NCI-H1436 treated with DMSO at 0.1 percent for 48 hours (cell line): ENCODE results near the gene OSGEP.

Source experiments
- DNase-seq: peaks from one replicate; lab custom pipeline; 2025; lab: John Stamatoyannopoulos, UW

OSGEP gene

DNA sequence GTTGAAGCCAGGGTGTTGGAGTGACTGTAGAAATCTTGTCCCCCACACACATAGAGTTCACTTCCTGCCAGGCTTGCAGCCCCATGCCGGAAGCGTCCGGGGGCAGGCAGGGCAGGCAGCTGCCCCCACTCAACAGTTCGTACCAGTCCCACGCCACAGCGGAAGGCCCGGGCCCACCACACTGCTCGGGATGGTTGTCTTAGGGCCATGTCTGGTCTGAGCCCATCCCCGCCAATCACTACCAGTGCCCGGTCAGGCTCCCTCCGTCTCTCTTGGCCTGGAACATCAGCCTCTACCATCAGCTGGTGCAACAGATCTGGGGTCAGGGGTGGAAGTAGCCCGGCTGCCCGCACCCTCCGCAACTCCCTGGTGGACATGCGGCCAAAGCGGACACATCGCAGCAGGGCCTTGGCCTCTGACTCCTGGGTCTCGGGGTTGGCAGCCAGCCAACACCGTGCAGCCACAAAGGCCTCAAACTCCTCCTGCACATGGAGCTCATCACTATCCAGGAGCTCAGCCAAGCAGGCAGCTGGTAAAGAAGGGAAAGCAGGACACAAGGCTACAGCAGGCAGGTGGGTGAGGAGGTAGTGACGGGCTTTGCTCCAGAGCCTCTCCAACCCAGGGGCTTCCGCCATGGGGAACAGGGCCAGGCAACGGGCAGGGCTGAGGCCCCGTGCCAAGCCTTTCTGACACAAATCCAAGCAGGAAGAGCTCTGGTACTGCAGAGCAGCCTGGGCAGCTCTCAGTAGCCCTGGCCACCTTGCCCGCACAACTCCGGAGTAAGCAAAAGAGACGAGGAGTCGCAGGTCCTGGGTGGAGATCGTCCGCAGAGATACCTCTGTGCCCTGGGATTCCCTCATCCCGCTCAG, 24.6 kb downstream of the OSGEP start:
- DNase-seq, result no peak

DNA sequence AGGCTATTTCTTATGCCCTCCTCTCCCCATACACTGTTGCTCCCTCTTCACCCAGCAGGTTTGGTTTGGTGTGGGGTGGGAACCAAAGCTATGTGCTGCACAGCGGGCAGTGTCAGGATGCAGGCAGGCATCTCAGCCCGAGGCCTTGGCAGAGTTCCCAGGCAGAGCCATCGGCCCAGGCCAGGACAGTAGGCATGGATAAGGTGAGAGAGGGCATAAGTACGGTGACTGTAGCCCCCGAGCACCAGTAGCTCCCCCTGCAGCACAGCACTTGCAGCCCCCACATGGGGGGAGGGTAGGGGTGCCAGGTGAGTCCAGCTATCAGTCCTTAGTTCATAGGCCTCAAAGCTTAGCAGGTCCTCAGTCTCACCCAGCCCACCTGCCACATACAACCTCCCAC, 25.8 kb downstream of the OSGEP start:
- no peak for DNase-seq

DNA sequence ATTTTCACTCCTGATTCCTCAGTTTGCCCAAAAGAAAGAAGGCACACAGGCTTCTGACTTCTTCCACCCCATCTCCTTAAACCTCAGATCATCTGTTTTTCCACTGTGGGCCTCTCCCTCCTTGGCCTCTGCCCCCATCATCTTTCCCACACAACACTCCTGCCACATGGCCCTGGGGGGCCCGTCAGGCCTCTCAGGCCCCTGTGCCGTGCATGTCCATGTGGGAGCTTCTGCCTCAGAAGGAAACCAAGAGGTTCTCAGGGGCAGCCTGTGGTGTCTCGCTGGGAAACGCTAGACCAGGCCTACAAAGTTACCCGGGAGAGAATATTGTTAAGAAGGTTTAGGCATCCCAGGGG, 26.6 kb downstream of the OSGEP start:
- no peak for DNase-seq

DNA sequence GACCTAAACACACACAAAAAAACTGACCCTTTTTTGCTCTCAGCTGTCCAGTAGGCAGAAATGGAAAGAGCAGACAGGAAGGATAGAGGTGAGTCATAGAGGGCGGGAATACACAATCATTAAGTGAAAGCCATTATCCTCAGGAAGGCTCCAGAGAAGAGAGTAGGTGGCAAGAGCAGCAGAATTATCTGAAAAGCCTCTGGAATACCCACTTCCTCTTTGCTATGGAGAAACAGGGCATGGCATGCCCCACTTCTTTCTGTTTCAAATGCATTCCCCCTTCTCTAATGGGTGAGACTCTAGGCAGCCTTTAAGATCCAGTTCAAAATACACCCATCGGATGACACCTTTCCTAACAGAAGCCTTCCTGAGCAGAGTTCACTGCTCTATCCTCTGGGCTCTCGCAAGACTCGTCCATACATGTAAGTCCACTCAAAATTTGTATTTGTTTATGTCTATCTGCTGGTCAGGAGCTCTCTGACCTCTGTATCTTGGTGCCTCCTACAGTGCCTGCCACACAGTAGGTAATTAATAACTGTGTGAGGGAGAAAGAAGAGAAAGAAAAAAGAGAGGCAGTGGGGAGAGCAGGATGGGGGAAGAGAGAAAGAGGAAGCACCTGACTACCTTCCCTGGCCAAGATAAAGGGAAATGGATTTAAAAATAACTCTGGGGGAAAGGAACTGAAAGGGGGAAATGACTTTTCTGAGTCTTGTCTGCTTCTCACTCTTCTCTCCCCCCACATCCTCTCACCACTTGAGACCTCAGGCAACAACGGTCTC, 27.2 kb downstream of the OSGEP start:
- no peak for DNase-seq

DNA sequence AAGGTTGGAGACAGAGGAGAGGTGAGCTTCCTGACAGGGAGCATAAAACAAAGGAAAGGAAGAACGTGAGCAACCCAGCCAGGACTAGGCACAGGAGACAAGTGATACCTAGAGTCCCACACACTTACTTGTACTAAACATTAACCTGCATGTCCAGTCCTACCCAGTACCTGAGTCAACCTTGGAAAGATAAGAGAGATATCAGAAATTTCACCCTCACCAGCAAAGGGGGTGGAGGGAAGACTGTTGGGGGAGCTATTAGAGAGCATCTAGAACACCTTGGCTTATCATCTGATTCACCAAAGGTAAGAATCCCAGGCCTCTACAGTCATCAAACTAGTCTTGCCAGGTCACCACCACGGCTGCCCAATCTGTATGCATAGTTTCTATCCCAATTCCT, 29.8 kb downstream of the OSGEP start:
- DNase-seq, result no peak

DNA sequence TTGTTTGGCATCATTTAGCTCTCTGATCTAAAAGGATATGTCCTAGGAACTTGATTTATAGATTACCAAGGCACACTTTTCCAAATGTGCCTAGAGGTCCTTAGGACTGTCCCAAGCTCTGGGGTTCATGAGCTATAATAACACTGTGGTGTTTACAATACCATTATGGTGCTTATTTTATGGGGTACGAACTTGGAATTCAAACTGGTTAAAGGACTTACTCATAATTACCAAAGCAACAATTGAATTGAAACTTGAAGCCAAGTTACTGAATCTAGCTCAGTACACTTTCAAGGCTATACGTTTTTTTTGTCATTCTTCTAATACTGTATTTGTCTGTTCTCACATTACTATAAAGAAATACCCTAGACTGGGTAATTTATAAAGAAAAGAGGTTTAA, 31.7 kb downstream of the OSGEP start:
- DNase-seq, result no peak

DNA sequence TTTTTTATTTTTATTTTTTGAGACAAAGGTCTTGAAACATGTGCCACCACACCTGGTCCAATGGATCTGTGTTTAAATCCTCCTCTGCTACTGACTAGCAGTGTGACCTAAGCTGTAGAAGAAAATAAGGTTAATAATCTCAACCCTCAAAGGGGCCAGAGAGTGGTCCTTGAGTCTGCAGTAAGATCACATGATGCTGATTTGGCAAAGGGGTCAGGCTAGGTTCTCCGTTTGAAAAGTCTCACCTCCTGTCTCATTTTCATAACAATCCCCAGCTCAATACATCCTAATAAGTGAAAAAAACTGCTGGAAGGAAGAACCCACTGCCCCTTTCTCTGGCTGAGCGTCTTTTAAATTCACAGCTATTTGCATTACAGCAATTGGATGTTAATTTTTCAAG, 33.3 kb downstream of the OSGEP start:
- DNase-seq, result no peak

DNA sequence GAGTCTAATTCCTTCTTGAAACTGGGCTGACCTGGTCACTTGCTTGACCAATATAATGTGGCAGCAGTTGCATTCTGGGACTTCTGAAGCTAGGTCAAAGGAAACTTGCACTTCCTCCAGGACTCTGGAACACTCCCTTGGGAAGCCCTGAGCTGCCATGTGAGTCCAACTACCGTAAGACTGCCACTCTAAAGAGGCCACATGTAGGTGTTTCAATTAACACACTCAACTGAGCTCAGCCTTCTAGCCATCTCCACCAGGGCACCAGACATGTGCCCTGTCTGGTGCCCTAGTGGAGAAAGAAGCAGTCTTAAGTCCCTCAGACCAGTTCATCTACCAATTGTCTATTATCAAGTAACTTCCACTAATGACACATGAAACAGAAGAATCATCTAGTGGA, 35.2 kb downstream of the OSGEP start:
- DNase-seq, result no peak

DNA sequence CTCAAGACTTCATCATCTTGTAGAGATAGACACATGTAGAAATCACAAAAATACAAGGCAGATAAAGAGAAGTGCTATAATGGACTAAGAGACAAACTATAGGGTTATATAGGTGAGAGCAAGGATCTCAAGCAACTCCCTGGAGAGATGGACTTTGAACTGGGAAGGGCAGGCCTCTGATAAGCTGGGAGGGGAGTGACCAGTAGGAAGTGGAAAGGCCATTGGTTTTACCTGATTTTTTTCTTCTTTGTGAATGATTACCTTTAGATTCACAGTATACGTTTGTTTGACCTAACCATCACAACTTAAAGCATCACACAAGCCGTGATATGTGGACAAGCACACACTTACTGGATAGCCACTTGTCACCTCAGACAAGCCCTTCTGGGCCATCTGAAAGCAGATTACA, 36.1 kb downstream of the OSGEP start:
- DNase-seq, result no peak

DNA sequence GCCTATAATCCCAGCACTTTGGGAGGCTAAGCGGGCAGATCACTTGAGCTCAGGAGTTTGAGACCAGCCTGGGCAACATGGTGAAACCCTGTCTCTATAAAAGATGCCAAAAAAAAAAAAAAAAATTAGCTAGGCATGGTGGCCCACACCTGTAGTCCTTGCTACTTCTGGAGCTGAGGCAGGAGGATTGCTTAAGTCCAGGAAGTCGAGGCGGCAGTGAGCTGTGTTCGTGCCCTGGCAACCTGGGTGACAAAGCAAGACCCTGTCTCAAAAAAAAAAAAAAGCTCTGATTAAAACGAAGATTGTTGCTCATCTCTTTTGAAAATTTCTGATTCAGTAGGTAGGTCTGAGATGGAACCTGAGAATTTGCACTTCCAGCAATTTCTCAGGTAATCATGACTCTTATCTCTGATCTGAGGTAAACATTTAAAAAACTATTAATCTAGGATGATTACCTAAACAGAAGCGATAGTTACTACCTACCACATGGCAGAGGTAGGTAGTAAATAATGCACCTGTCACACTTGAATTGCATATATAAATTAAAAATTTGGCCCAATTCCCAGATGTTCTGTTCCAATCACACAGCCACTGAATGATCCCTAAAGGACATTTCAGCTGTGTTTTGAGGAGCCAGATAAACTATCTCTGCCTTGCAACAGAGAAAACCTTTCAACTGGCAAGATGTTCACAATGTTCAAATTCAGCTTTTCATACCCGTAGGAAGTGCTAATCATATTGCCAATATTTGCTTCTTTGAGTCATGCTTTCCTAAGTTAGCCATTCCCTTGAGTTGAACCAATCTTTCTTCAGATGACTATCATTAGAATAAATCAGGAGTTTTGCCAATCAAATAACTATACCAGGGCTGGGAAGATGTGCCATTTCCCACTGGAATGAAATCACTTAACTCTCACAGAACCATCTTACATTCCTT, 37.1 kb downstream of the OSGEP start:
- DNase-seq, result peak; percentile 73

DNA sequence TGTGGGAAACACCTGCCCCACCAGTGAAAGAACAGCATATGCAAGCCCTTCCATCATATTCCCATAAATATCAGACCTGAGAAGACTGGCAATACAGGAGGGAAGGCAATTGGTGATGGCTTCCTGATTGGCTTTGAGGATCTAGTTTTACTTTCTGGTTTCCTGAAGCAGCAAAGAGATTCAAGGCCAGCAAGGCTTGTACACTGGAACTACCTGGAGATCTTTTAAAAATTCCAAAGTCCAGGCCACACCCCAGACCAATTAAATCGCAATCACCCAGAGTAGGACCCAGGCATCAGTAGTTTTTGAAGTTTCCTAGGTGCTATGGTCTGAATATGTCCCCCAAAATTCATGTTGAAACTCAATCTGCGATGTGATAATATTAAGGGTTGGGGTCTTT, 38.4 kb downstream of the OSGEP start:
- DNase-seq, result no peak

DNA sequence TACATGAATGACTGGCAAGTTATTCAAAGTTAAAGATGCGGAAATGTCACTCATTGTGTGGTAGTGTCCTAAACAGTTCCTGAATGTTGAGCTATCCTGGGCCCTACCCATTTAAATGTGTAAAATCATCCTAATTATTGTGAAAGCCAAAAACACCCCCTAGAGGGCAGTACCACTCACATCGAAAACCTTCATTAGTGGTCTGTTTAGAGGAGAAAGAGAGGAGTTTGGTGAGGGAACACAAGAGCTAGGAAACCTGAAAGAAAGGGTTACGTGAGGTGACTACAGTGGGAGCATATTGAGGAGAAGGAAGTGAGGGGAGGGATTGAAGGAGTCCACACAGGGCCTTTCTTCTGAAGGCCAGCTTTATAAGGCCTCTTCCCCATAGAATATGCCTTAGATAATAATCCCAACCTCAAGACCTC, 38.8 kb downstream of the OSGEP start:
- DNase-seq, result no peak

DNA sequence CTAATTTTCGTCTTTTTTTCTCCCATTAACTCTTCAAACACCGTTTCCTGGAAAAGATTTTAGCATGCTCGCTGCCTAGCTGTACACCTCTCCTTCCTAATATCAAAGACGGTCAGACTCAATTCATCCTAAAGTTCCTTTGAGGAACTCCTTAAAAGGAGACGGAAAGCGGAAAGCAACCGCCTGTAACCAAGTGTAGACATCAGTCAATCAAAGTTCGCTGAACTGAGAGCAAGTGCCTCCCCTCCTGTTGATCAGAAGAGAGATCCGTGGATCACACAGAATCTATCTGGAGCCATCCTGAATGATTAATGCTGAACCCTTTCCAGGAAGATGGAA, 40.9 kb downstream of the OSGEP start:
- no peak for DNase-seq

DNA sequence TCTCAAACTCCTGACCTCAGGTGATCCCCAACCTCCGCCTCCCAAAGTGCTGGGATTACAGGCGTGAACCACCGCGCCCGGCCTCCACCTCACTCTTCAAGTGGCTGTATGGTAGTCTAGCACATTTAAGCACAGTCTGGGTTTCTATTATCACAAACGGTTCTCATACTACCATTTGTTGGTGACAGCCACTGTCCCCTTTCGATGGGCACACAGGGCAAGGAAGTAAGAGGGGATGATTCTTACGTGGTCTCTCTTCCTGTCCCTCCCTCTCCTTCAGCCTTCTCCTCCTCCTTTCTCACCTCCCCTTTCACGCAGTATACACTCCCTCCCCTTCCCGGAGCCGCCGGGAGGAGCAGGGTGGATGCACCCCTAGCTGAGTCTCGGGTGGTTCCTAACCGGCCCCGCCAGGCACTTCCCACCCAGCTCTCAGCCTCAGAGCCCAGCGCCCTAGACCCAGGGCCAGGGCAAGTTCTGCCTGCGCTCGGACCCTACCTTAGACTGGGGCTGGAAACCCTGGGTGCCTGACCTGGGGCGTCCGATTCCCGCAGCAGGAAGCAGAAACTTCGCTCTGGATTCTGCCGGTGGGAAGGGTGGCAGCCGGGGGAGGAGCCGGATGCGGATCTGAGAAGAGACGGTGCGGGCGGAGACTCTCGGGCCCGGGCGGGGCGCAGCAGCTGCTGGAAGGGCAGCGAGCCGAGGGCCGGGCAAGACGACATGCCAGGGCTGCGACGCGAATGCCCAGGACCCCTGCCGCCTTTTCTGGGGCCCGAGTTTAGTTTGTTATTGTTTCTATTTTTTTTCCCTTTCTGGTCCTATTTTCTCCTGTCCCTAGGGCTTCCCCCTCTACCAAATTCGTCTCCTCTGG, 41.5 kb downstream of the OSGEP start, which contains the start of gene TEP1:
TEP1 (minus strand) TSS at position 626 of the 868 bp plus-strand sequence. CDS start 5,062 bp downstream, outside the sequence.
- peak; percentile 47 for DNase-seq

DNA sequence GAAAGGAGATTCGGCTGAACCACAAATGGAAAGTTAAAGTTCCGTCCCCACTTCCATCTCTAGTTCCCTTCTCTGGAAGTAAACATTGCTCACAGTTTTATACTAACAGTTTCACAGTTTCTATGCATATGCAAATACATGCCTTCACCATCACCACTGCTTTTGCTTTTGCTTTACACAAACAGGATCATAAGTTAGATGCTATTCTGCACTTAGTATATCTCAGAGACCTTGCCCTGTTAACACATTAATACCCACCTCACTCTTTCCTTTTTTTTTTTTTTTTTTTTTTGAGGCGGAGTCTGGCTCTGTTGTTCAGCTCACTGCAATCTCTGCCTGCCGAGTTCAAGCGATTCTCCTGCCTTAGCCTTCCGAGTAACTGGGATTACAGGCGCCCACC, 42.2 kb downstream of the OSGEP start:
- DNase-seq, result no peak

DNA sequence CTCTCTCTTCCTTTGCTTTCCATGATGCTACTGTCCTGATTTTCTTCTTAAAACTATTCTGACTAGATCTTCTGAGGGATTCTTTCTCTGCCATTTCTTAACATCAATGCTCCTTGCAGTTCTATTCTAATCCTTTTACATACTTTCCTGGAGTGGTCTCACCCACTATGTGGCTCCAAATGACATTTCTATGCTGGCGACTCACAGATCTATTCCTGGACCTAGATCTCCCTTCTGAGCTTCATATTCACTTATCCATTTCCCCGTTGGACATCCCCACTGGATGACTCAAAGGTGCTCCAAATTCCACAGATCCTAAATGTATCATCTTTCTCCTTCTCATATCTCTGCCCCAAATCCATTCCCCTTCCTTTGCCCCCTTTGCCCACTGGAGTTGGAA, 45.4 kb downstream of the OSGEP start:
- no peak for DNase-seq

DNA sequence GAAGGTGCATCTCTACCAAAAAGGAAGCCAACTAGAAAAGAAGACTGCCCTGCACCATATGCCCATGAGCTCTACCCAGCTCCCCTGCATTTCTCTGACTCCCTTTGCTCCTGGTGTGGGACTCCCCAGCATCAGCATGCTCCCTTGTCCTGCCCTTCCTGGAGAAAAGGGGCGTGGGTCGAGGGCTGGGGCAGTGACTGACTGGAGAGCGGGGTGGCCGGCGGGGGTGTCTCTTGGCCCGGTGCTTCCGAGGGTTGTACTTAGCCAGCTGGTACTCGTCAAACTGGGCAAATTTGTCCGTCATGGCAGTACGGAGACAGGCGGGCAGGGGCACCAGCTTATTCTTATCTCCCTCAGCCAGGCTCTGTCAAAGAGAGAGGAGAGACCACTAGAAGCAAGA, 51.1 kb downstream of the OSGEP start:
- DNase-seq, result no peak

DNA sequence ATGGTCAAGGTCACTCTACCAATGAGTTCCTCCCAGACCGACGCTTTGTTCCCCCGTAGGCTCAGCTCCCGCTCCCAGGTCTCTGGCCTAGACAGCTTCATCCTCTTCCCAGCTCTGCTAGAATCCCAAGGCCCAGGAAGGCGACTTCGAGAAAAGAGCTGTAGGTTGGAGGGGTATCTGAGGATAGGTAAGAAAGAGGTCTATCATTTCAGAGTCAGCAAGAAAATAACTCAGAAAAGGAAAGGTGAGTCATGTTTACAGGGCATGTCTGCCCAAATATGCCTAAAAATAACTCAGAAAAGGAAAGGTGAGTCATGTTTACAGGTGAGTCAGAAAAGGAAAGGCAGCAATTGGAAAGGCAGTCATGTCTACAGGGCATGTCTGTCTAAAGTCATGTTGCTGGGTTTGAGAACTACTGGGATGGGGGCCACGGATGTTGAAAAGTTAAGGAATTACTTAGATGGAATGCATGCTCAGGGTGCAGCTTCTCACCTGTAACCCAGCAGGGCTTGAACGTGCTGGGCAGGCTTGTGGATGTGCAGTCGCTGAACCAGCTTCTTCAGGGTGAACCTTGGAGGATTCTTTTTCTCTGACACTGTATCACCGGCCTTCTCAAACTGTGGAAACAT, 53.5 kb downstream of the OSGEP start:
- no peak for DNase-seq

DNA sequence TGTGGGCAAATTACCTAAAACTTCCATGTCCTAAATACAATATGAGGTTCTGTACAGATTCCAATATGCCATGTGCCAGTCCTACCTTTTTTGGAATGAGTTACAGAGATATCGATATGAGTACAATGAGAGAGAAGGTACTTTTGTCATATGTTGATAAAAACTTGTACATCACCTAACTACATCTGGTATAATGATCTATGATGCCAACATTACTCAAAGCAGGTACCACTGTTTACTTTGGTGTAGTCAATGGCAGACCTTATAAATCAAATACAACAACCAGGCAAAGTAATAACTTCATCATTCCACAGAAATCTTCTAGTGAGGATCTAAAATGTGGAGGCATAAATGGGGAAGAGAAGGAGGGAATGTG, 54.0 kb downstream of the OSGEP start:
- no peak for DNase-seq

DNA sequence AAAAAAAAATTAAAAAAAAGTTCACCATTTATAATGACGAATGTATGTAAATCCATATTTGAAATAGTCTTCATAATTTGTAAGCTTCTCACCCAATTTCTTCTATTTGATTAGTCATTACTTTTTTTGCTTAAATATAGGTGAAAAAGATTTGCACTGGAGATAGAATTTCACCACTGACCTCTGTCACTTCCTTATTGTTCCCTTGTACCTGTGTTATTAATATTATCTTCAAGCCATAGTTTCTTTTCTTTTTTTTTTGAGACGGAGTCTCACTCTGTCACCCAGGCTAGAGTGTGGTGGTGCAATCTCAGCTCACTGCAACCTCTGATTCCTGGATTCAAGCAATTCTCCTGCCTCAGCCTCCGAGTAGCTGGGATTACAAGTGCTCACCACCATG, 57.1 kb downstream of the OSGEP start:
- DNase-seq, result no peak
